HG02798 (cell line): ENCODE data around the gene NXPH4.

Experiments used
- ATAC-seq: cut with Tn5 transposase; IDR thresholded peaks from one replicate; pipeline ENCODE4 v1.9.1; 2021; ENCODE audit warnings: mild to moderate bottlenecking; ENCODE audit not compliant: unreplicated experiment, poor library complexity

The NXPH4 gene

GRCh38 chr12:57201631-57202030 lies 15.0 kb upstream of the NXPH4 start:
- no peak for ATAC-seq

DNA sequence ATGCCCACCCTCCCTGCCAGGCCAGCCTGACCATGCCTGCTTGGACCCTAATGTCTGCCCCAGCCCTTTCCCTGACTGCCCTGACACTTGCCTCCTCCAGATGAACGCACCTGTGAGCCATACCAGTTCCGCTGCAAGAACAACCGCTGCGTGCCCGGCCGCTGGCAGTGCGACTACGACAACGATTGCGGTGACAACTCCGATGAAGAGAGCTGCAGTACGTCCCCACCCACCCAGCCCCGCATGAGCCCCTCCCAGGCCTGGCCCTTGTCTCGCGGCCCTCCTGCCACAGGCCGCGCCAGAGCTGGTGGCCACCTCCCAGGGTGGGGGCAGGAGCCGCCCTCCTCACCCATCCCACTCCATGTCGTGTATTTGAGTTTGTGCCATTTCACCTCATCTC lies 14.3 kb upstream of the NXPH4 start:
- no peak for ATAC-seq

GRCh38 chr12:57203201-57203600 lies 13.4 kb upstream of the NXPH4 start:
- no peak for ATAC-seq

DNA sequence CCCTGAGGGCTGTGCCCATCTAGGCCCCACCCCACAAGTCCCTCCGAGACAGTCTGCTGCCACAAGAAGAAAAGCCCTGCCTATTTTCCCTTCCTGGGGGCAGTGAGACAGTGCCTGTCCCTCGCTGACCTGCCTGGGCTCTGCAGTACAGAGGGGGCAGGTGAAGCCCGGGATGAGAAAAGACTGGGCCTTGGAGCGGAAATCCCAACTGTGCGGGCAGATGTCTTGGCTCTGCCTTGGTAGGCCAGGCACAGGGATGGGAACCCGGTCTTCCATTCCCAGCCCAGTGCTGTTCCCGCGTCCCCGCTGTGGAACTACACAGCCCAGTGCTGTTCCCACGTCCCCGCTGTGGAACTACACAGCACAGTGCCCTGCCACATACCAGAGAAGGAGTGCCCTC lies 12.8 kb upstream of the NXPH4 start:
- ATAC-seq: no peak

DNA sequence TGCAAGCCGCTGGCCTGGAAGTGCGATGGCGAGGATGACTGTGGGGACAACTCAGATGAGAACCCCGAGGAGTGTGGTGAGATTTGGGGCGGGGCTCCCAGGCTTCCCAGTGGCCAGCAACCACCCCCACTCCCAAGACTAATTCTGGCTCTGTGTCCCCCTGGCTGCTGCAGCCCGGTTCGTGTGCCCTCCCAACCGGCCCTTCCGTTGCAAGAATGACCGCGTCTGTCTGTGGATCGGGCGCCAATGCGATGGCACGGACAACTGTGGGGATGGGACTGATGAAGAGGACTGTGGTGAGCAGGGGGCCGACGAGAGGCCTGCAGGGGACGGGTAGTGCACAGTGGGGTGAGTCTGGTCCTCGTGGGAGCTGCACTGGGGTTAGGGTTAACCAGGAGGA lies 12.1 kb upstream of the NXPH4 start:
- ATAC-seq: no peak

DNA sequence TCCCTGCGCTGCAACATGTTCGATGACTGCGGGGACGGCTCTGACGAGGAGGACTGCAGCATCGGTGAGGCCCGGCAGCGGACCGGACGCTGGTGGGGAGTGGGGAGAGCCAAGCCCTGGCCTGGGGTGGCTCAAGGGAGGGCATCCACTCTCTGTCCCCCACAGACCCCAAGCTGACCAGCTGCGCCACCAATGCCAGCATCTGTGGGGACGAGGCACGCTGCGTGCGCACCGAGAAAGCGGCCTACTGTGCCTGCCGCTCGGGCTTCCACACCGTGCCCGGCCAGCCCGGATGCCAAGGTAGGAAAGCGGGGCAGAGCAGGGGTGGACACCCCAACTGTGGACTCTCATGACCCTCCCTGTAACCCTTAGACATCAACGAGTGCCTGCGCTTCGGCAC lies 11.4 kb upstream of the NXPH4 start:
- no peak for ATAC-seq

DNA sequence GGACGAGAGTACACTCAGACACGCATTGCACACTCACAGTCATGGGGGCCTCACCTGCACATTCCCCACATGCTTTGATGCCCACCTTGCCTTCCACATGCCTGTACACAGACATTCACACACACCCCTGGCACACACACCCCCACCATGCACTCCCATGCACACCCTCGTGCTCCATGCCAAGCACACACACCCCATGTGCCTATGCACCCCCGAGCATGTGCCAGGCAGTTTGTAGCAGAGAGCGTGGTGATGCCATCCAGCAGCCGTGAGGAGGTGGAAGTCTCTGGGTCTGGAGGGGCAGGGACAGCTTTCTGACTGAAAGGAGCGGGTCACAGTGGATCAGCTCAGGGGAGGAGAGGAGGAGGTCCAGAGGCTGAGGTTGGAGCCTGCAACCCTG lies 10.7 kb upstream of the NXPH4 start:
- no peak for ATAC-seq

GRCh38 chr12:57207731-57208630 lies 8.6 kb upstream of the NXPH4 start:
- ATAC-seq: no peak

- no peak for ATAC-seq
Measured at GRCh38 chr12:57208631-57209282, 7.8 kb upstream of the NXPH4 start.

DNA sequence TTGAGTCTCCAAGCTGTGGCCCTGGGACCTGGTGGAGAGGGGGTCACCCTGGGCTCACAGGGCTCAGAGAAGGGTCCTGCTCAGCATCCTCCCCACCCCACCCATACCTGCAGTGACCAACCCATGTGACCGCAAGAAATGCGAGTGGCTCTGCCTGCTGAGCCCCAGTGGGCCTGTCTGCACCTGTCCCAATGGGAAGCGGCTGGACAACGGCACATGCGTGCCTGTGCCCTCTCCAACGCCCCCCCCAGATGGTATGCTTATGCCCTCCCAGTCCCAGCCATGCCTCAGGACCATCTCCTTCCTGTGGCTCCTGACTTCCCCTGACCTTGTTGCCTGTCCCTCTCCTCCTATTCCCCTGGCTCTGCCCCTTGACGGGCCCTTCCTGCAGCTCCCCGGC lies 6.7 kb upstream of the NXPH4 start:
- ATAC-seq: no peak

DNA sequence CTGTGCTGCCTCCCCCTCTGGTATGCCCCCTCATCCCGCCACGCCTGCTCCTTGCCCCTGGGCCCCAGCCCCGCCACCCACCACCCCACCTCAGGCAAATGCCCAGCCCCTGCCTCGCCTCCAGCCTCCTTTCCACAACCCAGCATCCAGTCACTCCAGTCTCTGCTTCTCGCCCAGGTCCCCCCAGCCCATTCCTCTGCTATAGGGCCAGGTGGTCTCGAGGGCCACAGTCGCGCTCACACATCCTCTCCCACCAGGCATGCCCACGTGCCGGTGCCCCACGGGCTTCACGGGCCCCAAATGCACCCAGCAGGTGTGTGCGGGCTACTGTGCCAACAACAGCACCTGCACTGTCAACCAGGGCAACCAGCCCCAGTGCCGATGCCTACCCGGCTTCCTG lies 6.1 kb upstream of the NXPH4 start:
- ATAC-seq: no peak

DNA sequence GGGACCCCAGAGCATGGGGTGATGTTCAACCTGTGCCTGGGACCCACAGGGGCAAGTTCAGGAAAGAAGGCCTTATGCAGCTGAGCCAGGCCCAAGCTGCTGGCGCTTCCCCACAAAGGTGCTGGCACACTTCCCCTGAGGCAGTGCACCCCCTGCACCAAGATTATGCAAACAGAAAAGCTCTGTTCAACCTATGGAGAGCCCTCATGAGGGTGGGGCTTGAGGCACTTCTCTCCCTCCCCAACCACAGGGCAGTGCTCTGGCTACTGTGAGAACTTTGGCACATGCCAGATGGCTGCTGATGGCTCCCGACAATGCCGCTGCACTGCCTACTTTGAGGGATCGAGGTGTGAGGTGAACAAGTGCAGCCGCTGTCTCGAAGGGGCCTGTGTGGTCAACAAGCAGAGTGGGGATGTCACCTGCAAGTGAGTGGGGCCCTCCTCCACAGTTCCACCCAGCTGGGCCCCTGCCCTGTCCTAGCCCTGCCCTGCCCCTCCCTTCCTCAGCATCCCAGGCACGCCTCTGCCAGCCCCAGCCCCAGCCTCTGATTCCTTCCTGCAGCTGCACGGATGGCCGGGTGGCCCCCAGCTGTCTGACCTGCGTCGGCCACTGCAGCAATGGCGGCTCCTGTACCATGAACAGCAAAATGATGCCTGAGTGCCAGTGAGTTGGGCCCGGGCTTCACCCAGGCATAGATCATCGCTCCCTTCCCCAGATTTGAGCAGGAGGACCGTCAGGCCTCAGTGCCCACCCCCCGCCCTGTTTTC lies 5.5 kb upstream of the NXPH4 start:
- no peak for ATAC-seq

- ATAC-seq: no peak
Measured at GRCh38 chr12:57211791-57212700, 4.5 kb upstream of the NXPH4 start.

DNA sequence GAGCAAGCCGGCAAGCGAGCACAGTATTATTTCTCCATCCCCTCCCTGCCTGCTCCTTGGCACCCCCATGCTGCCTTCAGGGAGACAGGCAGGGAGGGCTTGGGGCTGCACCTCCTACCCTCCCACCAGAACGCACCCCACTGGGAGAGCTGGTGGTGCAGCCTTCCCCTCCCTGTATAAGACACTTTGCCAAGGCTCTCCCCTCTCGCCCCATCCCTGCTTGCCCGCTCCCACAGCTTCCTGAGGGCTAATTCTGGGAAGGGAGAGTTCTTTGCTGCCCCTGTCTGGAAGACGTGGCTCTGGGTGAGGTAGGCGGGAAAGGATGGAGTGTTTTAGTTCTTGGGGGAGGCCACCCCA lies 3.9 kb upstream of the NXPH4 start:
- ATAC-seq: no peak

DNA sequence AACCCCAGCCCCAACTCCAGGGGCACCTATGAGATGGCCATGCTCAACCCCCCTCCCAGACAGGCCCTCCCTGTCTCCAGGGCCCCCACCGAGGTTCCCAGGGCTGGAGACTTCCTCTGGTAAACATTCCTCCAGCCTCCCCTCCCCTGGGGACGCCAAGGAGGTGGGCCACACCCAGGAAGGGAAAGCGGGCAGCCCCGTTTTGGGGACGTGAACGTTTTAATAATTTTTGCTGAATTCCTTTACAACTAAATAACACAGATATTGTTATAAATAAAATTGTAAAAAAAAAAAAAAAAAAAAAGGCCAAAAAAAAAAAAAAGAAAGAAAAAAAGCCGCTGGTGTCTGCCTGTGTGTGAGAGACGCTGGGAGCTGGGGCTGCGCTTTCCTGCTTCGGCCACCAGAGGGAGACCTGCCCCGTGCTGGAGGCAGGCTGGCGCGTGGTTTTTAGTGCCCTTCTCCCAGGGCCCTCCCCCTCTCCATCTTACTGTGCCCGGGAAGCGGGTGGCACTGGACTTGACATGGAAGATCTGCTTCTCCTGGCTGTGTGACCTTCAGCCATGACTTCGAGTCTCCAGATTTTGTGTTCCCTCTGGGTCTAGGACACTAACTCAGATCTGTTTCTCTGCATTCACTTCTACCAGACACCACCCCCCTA lies 3.4 kb upstream of the NXPH4 start:
- peak; percentile 54 for ATAC-seq

DNA sequence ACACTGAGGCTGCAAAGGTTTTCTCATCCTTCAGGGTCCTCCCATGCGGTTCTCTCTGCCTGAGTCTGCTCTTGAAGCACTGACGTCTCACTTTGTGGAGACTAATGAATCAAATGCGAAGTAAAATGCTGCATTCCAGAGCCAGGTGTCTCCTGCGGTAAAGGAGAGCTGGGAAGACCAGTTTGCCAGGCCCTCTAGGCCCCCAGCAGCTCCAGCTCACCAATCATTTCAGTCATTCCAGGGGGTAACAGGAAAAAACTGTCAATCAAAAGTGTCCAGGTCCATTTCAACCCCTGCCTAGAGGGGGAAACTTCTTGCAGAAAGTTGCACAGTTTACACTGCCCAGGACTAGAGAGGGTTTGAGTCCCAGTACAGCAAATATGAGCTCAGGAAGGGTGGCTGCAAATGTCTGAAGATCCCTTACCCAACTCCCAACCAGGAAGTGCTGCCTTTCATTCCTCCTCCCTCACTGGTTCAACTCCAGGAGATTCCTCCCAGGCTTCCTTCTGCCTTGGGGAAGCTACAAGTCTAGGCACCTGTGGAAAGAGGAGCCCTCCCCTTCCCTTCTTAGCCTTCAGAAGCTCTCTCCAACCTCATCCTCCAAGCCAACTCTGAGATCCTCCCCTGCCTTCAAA lies 2.7 kb upstream of the NXPH4 start:
- ATAC-seq: no peak

GRCh38 chr12:57214398-57214781 lies 2.2 kb upstream of the NXPH4 start:
- peak; percentile 35 for ATAC-seq

- no peak for ATAC-seq
Measured at GRCh38 chr12:57215065-57215464, 1.5 kb upstream of the NXPH4 start.

- ATAC-seq: peak; percentile 48
Measured at GRCh38 chr12:57215668-57216013, 953 bp upstream of the NXPH4 start.
